Ishikawa (cell line): Measurements from ENCODE around the gene EPHA3.

ENCODE experiments used
- CEBPB ChIP-seq: IDR thresholded peaks from 2 replicates; pipeline ENCODE4 v1.6.1; 2012
- CREB1 ChIP-seq: IDR thresholded peaks from 2 replicates; pipeline ENCODE4 v1.6.1; 2012; ENCODE audit warnings: low read depth
- EGR1 ChIP-seq: IDR thresholded peaks from 2 replicates; pipeline ENCODE4 v1.6.1; 2012
- EP300 ChIP-seq: IDR thresholded peaks from 2 replicates; pipeline ENCODE4 v1.6.1; 2012; ENCODE audit warnings: borderline replicate concordance
- FOXM1 ChIP-seq: IDR thresholded peaks from 2 replicates; pipeline ENCODE4 v1.6.1; 2012; ENCODE audit warnings: low read depth, borderline replicate concordance
- MAX ChIP-seq: IDR thresholded peaks from 2 replicates; pipeline ENCODE4 v1.6.1; 2012
- NFIC ChIP-seq: IDR thresholded peaks from 2 replicates; pipeline ENCODE4 v1.6.1; 2012
- RAD21 ChIP-seq: IDR thresholded peaks from 2 replicates; pipeline ENCODE4 v1.6.1; 2012; ENCODE audit warnings: low read depth
- TAF1 ChIP-seq: IDR thresholded peaks from 2 replicates; pipeline ENCODE4 v1.6.1; 2012; ENCODE audit warnings: low read depth, mild to moderate bottlenecking
- TCF12 ChIP-seq: IDR thresholded peaks from 2 replicates; pipeline ENCODE4 v1.6.1; 2012; ENCODE audit warnings: low read depth
- TEAD4 ChIP-seq: IDR thresholded peaks from 2 replicates; pipeline ENCODE4 v1.6.1; 2012
- USF1 ChIP-seq: IDR thresholded peaks from 2 replicates; pipeline ENCODE4 v1.6.1; 2012
- YY1 ChIP-seq: IDR thresholded peaks from 2 replicates; pipeline ENCODE4 v1.6.1; 2012; ENCODE audit warnings: low read depth
- ZBTB7A ChIP-seq: IDR thresholded peaks from 2 replicates; pipeline ENCODE4 v1.6.1; 2012; ENCODE audit warnings: low read depth
- TF ChIP-seq, protein P1 (sequence below): IDR thresholded peaks from 2 replicates; pipeline ENCODE4 v1.6.1; 2012; ENCODE audit warnings: low read depth, mild to moderate bottlenecking

EPHA3 gene

DNA sequence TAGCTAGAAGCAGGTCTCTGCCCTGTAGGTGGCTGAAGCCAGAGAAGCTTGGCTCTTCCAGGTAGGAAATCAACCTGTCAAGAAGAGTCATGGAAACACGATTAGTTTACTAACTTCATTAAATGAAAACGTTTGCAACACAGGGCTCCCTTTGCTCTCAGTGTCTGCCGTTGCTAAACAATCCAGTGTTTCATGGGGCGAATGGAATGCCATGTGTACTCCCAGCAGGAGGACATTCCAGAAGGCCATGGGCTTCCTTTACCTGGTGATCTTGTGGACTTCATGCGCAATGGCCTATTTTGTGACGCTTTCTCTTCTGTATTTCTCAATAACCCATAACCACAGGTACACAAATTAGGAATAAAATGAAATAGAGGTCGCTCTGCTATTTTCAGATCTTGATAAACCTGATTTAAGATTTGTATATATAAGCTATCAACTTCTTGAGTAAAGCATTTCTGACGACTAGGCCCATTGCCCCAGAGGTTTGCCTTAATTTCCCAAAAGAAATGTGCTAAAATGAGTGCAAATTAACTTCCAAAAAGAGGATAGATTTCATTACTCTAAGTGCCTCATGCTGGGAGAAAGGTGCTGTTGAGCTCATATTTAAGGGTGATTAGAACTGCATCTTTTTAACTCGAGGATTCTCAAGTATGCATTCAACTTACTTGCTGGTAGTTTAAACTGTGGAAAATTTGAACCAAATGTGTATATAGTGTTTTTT, 171.0 kb downstream of the EPHA3 start:
- TF ChIP-seq NFIC = no peak
- TF ChIP-seq RAD21 = no peak
- peak; percentile 40 for TF ChIP-seq EP300
- TF ChIP-seq CREB1 = no peak
- TF ChIP-seq EGR1 = no peak
- peak; percentile 67; the same call in 1 of the 2 replicates for TF ChIP-seq CEBPB
- TF ChIP-seq, protein P1, sequence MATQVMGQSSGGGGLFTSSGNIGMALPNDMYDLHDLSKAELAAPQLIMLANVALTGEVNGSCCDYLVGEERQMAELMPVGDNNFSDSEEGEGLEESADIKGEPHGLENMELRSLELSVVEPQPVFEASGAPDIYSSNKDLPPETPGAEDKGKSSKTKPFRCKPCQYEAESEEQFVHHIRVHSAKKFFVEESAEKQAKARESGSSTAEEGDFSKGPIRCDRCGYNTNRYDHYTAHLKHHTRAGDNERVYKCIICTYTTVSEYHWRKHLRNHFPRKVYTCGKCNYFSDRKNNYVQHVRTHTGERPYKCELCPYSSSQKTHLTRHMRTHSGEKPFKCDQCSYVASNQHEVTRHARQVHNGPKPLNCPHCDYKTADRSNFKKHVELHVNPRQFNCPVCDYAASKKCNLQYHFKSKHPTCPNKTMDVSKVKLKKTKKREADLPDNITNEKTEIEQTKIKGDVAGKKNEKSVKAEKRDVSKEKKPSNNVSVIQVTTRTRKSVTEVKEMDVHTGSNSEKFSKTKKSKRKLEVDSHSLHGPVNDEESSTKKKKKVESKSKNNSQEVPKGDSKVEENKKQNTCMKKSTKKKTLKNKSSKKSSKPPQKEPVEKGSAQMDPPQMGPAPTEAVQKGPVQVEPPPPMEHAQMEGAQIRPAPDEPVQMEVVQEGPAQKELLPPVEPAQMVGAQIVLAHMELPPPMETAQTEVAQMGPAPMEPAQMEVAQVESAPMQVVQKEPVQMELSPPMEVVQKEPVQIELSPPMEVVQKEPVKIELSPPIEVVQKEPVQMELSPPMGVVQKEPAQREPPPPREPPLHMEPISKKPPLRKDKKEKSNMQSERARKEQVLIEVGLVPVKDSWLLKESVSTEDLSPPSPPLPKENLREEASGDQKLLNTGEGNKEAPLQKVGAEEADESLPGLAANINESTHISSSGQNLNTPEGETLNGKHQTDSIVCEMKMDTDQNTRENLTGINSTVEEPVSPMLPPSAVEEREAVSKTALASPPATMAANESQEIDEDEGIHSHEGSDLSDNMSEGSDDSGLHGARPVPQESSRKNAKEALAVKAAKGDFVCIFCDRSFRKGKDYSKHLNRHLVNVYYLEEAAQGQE = no peak
- no peak for TF ChIP-seq USF1
- peak; percentile 86 for TF ChIP-seq MAX
- TF ChIP-seq ZBTB7A = no peak
- TF ChIP-seq YY1 = 0 out of 2 replicates have a peak, but pooled peaks have one; percentile 21
- TF ChIP-seq TAF1 = no peak
- peak; percentile 52; the same call in 1 of the 2 replicates for TF ChIP-seq TCF12
- peak; percentile 92 for TF ChIP-seq TEAD4
- no peak for TF ChIP-seq FOXM1

DNA sequence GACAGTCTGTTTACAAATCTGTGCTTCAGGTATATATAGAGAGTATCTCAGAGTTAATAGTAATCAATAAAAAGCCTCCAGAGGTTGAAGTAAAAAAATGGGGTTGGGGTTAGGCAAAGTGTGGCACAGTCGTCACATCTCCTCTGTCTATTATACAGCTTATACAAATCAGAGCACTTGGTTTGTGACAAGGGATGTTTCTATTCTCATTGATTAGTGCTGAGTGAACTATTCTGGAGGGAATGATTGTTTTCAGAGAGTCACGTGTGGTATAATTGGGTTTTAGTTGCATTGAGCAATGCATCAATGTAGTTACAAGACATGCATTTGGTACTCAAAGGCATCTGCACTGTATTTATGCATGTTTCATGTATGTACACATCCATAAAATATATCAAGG, 172.9 kb downstream of the EPHA3 start:
- TF ChIP-seq CREB1 (no peak), TAF1 (no peak), TCF12 (no peak), TEAD4 (no peak), MAX (no peak), NFIC (no peak), EP300 (no peak), USF1 (no peak), EGR1 (no peak), CEBPB (no peak)

GRCh38 chr3:89280822-89281365, 173.5 kb downstream of the EPHA3 start:
- TF ChIP-seq TCF12 = no peak
- no peak for TF ChIP-seq ZBTB7A
- no peak for TF ChIP-seq CEBPB
- no peak for TF ChIP-seq YY1
- TF ChIP-seq NFIC = no peak
- no peak for TF ChIP-seq TAF1
- no peak for TF ChIP-seq EP300
- no peak for TF ChIP-seq MAX
- TF ChIP-seq, protein P1 = no peak
- no peak for TF ChIP-seq EGR1
- no peak for TF ChIP-seq FOXM1
- TF ChIP-seq USF1 = no peak
- TF ChIP-seq TEAD4 = no peak
- no peak for TF ChIP-seq CREB1
- no peak for TF ChIP-seq RAD21

GRCh38 chr3:89287902-89288508, 180.6 kb downstream of the EPHA3 start:
- TF ChIP-seq, protein P1 = no peak
- TF ChIP-seq TCF12 (no peak), RAD21 (no peak), EP300 (no peak), USF1 (no peak), EGR1 (no peak), NFIC (no peak), CEBPB (no peak), ZBTB7A (no peak), YY1 (no peak), TAF1 (no peak), FOXM1 (no peak), CREB1 (no peak), TEAD4 (no peak), MAX (no peak)
